Retinal pigment epithelial cell (primary cell): ENCODE measurements around the gene SLC9A3.

Experiments used
- DNase-seq: peaks from one replicate; pipeline ENCODE4 v3.0.0-alpha.2; 2010; ENCODE audit warnings: low read depth
- H3K4me3 ChIP-seq: 2 replicates; pipeline ENCODE4 v1.5.1; 2011; ENCODE audit warnings: mild to moderate bottlenecking, low read length, control low read depth, moderate library complexity
- TF ChIP-seq, protein P1 (sequence below): conservative IDR thresholded peaks from 2 replicates; pipeline ENCODE4 v1.5.1; 2011; ENCODE audit warnings: low read depth, low read length, control low read depth, inconsistent platforms

SLC9A3 gene

DNA sequence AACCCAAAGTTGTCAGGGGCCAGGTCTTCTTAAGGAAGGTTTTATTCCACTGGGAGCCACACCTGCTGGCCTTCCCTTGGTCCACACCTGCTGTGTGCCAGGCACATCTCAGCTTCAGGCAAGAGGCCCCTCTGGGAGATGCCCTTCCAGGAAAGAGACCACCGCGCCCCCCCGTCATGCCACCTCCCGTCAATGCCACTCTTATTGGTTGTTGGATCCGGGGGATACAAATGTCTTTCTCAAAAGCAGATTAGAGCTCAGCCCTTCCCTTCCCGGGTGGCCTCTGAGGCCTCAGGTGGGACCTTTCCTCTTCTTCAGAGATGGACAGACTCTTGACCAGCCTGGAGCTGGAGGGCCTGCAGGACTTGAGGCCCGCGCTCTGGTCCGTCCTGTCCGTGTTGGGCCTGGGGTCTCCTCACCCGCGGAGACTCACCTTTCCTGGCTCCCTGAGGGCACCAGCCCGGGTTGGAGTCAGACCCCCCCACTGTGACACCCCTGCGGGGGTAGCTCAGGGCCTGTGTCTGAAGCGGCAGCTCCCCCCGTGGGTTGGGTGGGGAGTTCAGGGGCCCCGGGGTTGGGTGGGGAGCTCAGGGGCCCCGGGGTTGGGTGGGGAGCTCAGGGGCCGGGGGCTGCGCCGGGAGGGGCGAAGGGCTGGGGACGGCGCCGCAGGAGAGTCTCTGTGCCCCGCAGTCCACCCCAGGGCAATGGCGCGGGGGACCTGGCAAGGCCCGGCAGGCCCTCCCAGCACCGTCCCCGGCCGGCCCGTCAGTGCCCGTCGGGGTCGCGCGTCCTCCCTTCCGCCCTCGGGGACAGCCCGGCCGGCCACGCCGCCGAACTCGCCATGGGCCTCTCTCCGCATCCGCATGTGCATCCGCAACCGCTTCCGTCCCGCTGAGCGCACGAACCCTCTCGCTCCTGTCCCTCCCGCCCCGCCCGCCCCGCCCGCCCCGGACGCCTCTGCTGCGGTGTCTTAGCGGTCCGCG, 3.7 kb upstream of the SLC9A3 start:
- no peak for DNase-seq
- TF ChIP-seq, protein P1, sequence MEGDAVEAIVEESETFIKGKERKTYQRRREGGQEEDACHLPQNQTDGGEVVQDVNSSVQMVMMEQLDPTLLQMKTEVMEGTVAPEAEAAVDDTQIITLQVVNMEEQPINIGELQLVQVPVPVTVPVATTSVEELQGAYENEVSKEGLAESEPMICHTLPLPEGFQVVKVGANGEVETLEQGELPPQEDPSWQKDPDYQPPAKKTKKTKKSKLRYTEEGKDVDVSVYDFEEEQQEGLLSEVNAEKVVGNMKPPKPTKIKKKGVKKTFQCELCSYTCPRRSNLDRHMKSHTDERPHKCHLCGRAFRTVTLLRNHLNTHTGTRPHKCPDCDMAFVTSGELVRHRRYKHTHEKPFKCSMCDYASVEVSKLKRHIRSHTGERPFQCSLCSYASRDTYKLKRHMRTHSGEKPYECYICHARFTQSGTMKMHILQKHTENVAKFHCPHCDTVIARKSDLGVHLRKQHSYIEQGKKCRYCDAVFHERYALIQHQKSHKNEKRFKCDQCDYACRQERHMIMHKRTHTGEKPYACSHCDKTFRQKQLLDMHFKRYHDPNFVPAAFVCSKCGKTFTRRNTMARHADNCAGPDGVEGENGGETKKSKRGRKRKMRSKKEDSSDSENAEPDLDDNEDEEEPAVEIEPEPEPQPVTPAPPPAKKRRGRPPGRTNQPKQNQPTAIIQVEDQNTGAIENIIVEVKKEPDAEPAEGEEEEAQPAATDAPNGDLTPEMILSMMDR = no peak
- no peak overlapping the region for H3K4me3 ChIP-seq

DNA sequence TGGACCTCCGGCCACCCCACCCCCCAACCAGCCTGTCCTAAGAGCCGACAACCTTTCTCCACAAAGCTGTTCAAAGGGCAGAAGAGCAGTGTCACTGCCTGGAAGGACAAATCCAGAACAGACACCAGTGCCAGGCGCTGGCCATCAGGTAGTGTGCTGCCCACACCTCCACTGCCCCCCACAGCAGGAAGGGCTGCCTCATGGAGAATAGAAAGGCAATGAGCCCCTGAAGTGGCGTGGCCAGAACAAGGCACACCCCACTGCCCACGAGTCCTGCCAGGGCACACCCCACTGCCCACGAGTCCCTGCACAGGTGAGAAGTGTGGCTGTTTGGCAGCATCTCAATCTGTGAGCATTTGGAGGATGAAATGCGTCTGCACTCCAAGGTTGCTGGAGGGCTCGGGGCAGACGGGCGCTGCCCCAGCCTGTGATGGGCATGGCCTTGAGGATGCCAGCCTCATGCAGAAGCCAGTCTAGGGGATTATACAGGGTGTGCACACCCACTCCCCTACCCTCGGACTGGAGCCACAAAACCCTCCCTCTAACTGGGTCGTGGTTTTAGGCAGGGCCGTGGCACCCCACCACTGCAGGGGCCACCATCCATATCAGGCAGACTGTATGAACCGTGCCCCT, 2.3 kb upstream of the SLC9A3 start:
- TF ChIP-seq, protein P1 = no peak
- no peak for DNase-seq
- no peak overlapping the region for H3K4me3 ChIP-seq

DNA sequence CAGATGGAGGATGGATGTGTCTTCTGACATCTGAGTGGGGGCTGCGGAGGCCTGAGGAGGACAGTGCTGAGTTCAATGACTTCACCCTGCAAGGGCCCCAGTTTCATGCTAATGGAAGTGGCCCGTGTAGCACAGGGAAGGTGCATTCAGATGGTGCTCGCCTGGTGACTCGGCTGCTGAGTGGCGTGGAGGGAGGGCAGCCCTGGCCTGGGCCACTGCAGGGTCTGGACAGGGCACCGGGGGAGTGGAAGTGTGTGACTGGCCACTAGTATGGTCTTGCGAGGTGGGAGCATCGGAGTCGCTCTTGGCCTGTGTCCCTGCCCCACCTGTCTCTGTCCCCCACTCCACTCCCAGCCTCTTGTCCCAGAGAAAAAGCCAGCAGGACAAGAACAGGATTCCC, 1.7 kb upstream of the SLC9A3 start:
- no peak overlapping the region for H3K4me3 ChIP-seq
- DNase-seq = no peak
- TF ChIP-seq, protein P1 = no peak

DNA sequence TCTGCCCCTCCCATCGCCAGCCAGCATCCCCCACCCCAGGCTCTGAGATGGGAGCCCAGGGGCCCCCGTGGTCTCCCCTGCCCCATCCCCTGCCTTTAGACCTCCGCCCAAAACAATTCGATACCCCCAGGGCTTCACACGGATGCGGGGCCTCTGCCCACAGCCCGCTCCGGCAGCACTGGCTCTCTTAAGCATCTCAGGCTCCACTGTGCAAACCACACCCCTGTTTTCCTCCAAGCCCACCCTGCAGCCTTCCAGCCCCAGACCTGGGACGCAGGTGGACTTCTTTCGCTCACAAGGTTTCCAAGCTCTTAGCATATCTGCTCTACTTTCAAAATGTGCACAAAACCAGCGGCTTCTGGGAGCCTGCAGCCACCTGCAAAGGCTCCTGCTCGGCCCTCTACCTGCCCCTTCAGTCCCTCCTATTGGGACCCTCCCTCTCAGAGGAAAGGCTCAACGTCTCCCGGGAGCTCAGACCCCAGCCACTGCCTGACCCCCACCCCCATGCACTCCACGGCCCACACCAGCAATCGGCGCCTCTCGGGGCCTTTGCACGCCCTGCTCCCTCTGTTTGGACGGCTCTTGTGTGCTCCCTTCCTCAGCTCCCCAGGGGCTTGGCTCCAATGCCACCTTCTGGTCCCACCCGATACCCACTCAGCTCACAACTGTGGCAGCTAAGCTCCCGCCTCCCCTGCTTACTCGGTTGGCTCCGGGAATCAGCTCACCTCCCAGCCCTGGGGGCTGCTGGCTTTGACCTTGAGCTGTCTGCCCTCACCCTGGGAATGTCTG, 918 bp upstream of the SLC9A3 start:
- H3K4me3 ChIP-seq = no peak overlapping the region
- TF ChIP-seq, protein P1 = no peak
- DNase-seq = no peak

DNA sequence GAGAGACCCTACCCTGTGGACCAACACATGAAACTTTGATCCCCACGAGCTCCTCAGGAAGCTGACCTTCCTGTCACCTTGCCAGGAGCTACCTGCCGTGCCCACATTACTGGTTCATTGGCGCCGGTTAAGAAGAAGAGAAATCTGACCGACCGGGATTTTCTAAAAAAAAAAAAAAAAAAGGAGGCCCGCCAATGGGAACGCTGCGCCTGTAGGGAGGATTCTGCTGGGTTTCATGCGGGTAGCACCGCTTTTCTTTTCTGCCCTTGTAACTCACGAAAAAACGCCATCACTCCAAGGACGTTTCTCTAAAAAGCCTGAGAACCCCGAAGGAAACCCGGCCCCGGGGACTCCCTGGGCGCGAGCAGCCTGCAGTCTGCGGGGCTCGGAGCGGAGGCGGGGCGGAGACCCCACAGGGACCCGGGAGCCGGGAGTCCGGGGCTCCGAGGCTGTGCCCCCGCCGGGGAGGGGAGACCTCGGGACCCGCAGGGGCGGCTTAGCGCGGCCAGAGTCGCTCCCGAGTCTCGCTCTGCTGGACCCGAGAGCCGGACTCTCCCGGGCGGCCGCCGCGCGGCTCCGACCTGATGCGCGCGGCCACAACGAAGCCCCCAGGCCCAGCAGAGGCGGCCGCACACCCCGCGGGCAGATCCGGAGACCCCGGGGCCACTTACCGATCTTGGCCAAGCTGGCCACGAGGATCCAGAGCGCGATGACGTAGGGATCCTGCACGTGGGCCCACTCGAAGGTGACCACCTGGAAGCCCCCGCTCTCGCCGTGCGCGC, 617 bp downstream of the SLC9A3 start:
- TF ChIP-seq, protein P1 = no peak
- no peak overlapping the region for H3K4me3 ChIP-seq
- DNase-seq = no peak

DNA sequence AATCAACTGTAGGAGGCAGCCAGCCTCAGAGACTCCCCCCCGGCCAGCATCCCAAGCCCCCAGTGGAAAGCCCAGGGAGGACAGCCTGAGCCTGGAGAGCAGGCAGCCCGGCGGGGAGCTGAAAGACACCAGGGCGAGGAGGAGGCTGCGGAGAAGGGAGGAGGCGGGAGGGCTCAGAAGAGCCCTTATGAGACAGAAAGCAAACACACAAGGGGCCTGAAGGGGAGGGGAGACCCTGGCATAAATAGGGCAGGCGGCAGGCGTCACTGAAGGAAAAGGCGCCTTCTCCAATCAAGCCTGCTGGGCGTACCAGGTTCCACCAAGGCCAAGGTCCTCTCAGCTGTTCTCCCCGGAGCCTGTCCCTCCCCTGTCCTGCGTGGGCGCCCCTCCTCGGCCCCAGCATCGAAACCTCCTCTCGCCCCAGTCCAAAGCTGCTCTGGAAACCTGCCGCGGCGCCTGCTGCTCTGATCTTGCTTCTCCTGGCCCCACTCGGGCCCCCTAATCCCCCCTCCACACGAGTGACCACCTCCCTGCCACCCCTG, 1.3 kb downstream of the SLC9A3 start:
- TF ChIP-seq, protein P1 = no peak
- H3K4me3 ChIP-seq = no peak overlapping the region
- DNase-seq = no peak
